Endothelial cell (in vitro differentiated cells): ENCODE results near the gene CA10. TPM values are rescaled to one million over a fixed set of nuclear protein-coding genes. Genes with fewer than 3 reads are reported as not detected.
A peak's percentile ranks its signal among the peaks of the same experiment; 100 is the strongest.

Source experiments
- DNase-seq: peaks from one replicate; pipeline ENCODE4 v3.0.0; 2021; ENCODE audit warnings: low spot score
- H3K27ac Mint-ChIP-seq: one replicate; pipeline ENCODE4 v1.8.0; 2021; ENCODE audit warnings: mixed read lengths, inconsistent platforms; ENCODE audit not compliant: unreplicated experiment
- H3K27me3 Mint-ChIP-seq: one replicate; pipeline ENCODE4 v1.8.0; 2021; ENCODE audit warnings: mild to moderate bottlenecking, moderate library complexity, mixed read lengths, inconsistent platforms; ENCODE audit not compliant: unreplicated experiment
- H3K36me3 Mint-ChIP-seq: one replicate; pipeline ENCODE4 v1.8.0; 2021; ENCODE audit warnings: mild to moderate bottlenecking, low read depth, mixed read lengths, inconsistent platforms; ENCODE audit not compliant: unreplicated experiment
- H3K4me1 Mint-ChIP-seq: one replicate; pipeline ENCODE4 v1.8.0; 2021; ENCODE audit warnings: mild to moderate bottlenecking, mixed read lengths, inconsistent platforms; ENCODE audit not compliant: unreplicated experiment
- H3K4me3 Mint-ChIP-seq: one replicate; pipeline ENCODE4 v1.8.0; 2021; ENCODE audit warnings: mild to moderate bottlenecking, mixed read lengths, inconsistent platforms; ENCODE audit not compliant: unreplicated experiment
- H3K9me3 Mint-ChIP-seq: one replicate; pipeline ENCODE4 v1.8.0; 2021; ENCODE audit warnings: mixed read lengths, inconsistent platforms; ENCODE audit not compliant: unreplicated experiment
- CTCF ChIP-seq: fragments of 200-600 bp; sonication (generic); IDR thresholded peaks from one replicate; pipeline ENCODE4 v1.5.0; 2021; ENCODE audit warnings: antibody characterized with exemption; ENCODE audit not compliant: unreplicated experiment
- total RNA-seq: library from RNA; stranded (reverse); fragmentation: NEBNext Ultra II Directional; extraction: Animal tissue kit (Norgen Biotek cat#: 25700); gene quantifications from one replicate; pipeline ENCODE4 v1.2.1, GENCODE V29; 2021; ENCODE audit not compliant: unreplicated experiment

Gene CA10
- total RNA-seq, 1 donor from 2014 or later, result not detected

GRCh38 chr17:51617986-51618385 lies 540.5 kb downstream of the CA10 start:
- DNase-seq, result no peak
- no peak for TF ChIP-seq CTCF
- no peaks in the 10 kb centered on the region for H3K36me3 Mint-ChIP-seq
- H3K9me3 Mint-ChIP-seq, result no peaks in the 10 kb centered on the region
- no peak overlapping the region for H3K4me3 Mint-ChIP-seq
- H3K27ac Mint-ChIP-seq, result no peak overlapping the region
- no peaks in the 10 kb centered on the region for H3K27me3 Mint-ChIP-seq
- no peaks in the 10 kb centered on the region for H3K4me1 Mint-ChIP-seq

GRCh38 chr17:51613255-51613654 lies 545.3 kb downstream of the CA10 start:
- no peak for DNase-seq
- Mint-ChIP-seq H3K4me3 (no peak overlapping the region), H3K9me3 (no peaks in the 10 kb centered on the region), H3K4me1 (no peaks in the 10 kb centered on the region), H3K27ac (no peak overlapping the region), H3K36me3 (no peaks in the 10 kb centered on the region), H3K27me3 (no peaks in the 10 kb centered on the region)
- TF ChIP-seq CTCF, result no peak

- H3K4me3 Mint-ChIP-seq, result no peak overlapping the region
- no peaks in the 10 kb centered on the region for H3K27me3 Mint-ChIP-seq
- no peak for TF ChIP-seq CTCF
- H3K27ac Mint-ChIP-seq, result no peak overlapping the region
- no peaks in the 10 kb centered on the region for H3K9me3 Mint-ChIP-seq
- no peak for DNase-seq
- H3K36me3 Mint-ChIP-seq, result no peaks in the 10 kb centered on the region
- no peaks in the 10 kb centered on the region for H3K4me1 Mint-ChIP-seq
These were observed 545.8 kb downstream of the CA10 start for GRCh38 chr17:51612692-51613091.

- Mint-ChIP-seq H3K27ac (no peak overlapping the region), H3K9me3 (no peaks in the 10 kb centered on the region), H3K27me3 (no peaks in the 10 kb centered on the region), H3K36me3 (no peaks in the 10 kb centered on the region), H3K4me1 (no peaks in the 10 kb centered on the region), H3K4me3 (no peak overlapping the region)
- no peak for TF ChIP-seq CTCF
- peak; percentile 17 for DNase-seq
These were observed 546.9 kb downstream of the CA10 start for GRCh38 chr17:51611585-51611984.

- Mint-ChIP-seq H3K4me3 (no peak overlapping the region), H3K27ac (no peak overlapping the region), H3K9me3 (no peaks in the 10 kb centered on the region), H3K4me1 (no peaks in the 10 kb centered on the region), H3K27me3 (no peaks in the 10 kb centered on the region), H3K36me3 (no peaks in the 10 kb centered on the region)
- no peak for TF ChIP-seq CTCF
- DNase-seq, result no peak
These were observed 547.7 kb downstream of the CA10 start for GRCh38 chr17:51610834-51611233.
